Upper lobe of left lung (tissue), 4 donors: ENCODE measurements around the gene NUP58.

Experiments used
- CTCF ChIP-seq, 6 experiments: fragments of 450-650 bp in 4 of 6; fragments of 200-600 bp in 2 of 6; sonication (generic) in 2 of 6; IDR thresholded peaks; one replicate each; pipeline ENCODE4 v1.5.1; 2016 to 2019; ENCODE audit warnings: antibody characterized with exemption in 6 of 6
- EP300 ChIP-seq, 4 donors: sonication (generic); formaldehyde crosslinking; IDR thresholded peaks; one replicate each; pipeline ENCODE4 v1.5.1; 2017; ENCODE audit warnings: antibody characterized with exemption in 4 of 4, control low read depth in 2 of 4
- POLR2A ChIP-seq, 4 donors: fragments of 450-650 bp; IDR thresholded peaks; one replicate each; pipeline ENCODE4 v1.5.1; 2016 to 2017; ENCODE audit warnings: antibody characterized with exemption in 4 of 4, mild to moderate bottlenecking in 2 of 4
- POLR2AphosphoS5 ChIP-seq, 2 donors: sonication (generic); formaldehyde crosslinking; IDR thresholded peaks; one replicate each; pipeline ENCODE4 v1.5.1; 2017; ENCODE audit warnings: antibody characterized with exemption in 2 of 2

GRCh38 chr13:25347151-25347550 lies 45.7 kb downstream of the NUP58 start:
- TF ChIP-seq CTCF (IDR thresholded peaks at IDR 0.05) (no peak), POLR2A (IDR thresholded peaks at IDR 0.05) (no peak), POLR2AphosphoS5 (IDR thresholded peaks at IDR 0.05) (no peak), EP300 (IDR thresholded peaks at IDR 0.05) (no peak)
